Daoy (cell line): ENCODE results near the gene SSU72. TPM values are rescaled to one million over a fixed set of nuclear protein-coding genes. Genes with fewer than 3 reads are reported as not detected.
"Not testable (repeated sequence)": the region's sequence is repeated elsewhere in the genome, so short reads cannot be mapped to it uniquely, and the experiment has no call there.

Experiments used
- DNase-seq: peaks from one replicate; pipeline ENCODE4 v3.0.0-alpha.2; 2015; ENCODE audit warnings: low read depth
- total RNA-seq: library from RNA; depleted of rRNA; stranded (reverse); fragments of >200 nt; shearing (Covaris generic); gene quantifications from 2 replicates; pipeline ENCODE4 v1.2.3, GENCODE V29; 2014

SSU72 gene
- total RNA-seq, 1 experiment from 2014 or later: 71.3 TPM

- DNase-seq: no peak
Measured at GRCh38 chr1:1596493-1597274, 22.0 kb upstream of the SSU72 start.

- DNase-seq: not testable (repeated sequence)
Measured at GRCh38 chr1:1595341-1595740, 20.7 kb upstream of the SSU72 start.

- no peak for DNase-seq
Measured at GRCh38 chr1:1594602-1595260, 20.1 kb upstream of the SSU72 start.

GRCh38 chr1:1593834-1594601 lies 19.4 kb upstream of the SSU72 start:
- DNase-seq: no peak

- no peak for DNase-seq
Measured at GRCh38 chr1:1591452-1591851, 16.8 kb upstream of the SSU72 start.

- DNase-seq: no peak
Measured at GRCh38 chr1:1583347-1584010, 8.8 kb upstream of the SSU72 start.

- no peak for DNase-seq
Measured at GRCh38 chr1:1582585-1583346, 8.1 kb upstream of the SSU72 start.

GRCh38 chr1:1578371-1578940 lies 3.8 kb upstream of the SSU72 start:
- no peak for DNase-seq

GRCh38 chr1:1577367-1578011 lies 2.8 kb upstream of the SSU72 start:
- no peak for DNase-seq

- DNase-seq: peak; percentile 67
Measured at GRCh38 chr1:1573843-1574720, 581 bp downstream of the SSU72 start.

GRCh38 chr1:1569341-1569740 lies 5.3 kb downstream of the SSU72 start:
- DNase-seq: no peak

- no peak for DNase-seq
Measured at GRCh38 chr1:1567891-1568291, 6.8 kb downstream of the SSU72 start.

- no peak for DNase-seq
Measured at GRCh38 chr1:1567152-1567875, 7.3 kb downstream of the SSU72 start.

GRCh38 chr1:1565340-1565739 lies 9.3 kb downstream of the SSU72 start:
- no peak for DNase-seq

GRCh38 chr1:1564268-1564667 lies 10.4 kb downstream of the SSU72 start:
- no peak for DNase-seq

GRCh38 chr1:1563688-1564087 lies 11.0 kb downstream of the SSU72 start:
- DNase-seq: no peak

- no peak for DNase-seq
Measured at GRCh38 chr1:1562556-1563195, 12.0 kb downstream of the SSU72 start.

- no peak for DNase-seq
Measured at GRCh38 chr1:1561801-1562470, 12.7 kb downstream of the SSU72 start.
